Nephron progenitor cell (in vitro differentiated cells): ENCODE data around the gene FOXN3.

Experiments
- DNase-seq: peaks from one replicate; pipeline ENCODE4 v3.0.0; 2021
- H3K27ac Mint-ChIP-seq: 2 replicates; pipeline ENCODE4 v1.8.0; 2021; ENCODE audit warnings: mild to moderate bottlenecking, moderate library complexity, mixed read lengths
- H3K27me3 Mint-ChIP-seq: 2 replicates; pipeline ENCODE4 v1.8.0; 2021; ENCODE audit warnings: mild to moderate bottlenecking, low read depth, mixed read lengths; ENCODE audit not compliant: poor library complexity
- H3K36me3 Mint-ChIP-seq: 2 replicates; pipeline ENCODE4 v1.8.0; 2021; ENCODE audit warnings: low read depth, mixed read lengths
- H3K4me1 Mint-ChIP-seq: 2 replicates; pipeline ENCODE4 v1.8.0; 2021; ENCODE audit warnings: mixed read lengths
- H3K4me3 Mint-ChIP-seq: 2 replicates; pipeline ENCODE4 v1.8.0; 2021; ENCODE audit warnings: mild to moderate bottlenecking, moderate library complexity, mixed read lengths
- H3K9me3 Mint-ChIP-seq: 2 replicates; pipeline ENCODE4 v1.8.0; 2021; ENCODE audit warnings: mild to moderate bottlenecking, moderate library complexity, mixed read lengths
- CTCF ChIP-seq: fragments of 200-600 bp; sonication (generic); IDR thresholded peaks from 2 replicates; pipeline ENCODE4 v1.5.0; 2021; ENCODE audit warnings: antibody characterized with exemption

FOXN3 gene

DNA sequence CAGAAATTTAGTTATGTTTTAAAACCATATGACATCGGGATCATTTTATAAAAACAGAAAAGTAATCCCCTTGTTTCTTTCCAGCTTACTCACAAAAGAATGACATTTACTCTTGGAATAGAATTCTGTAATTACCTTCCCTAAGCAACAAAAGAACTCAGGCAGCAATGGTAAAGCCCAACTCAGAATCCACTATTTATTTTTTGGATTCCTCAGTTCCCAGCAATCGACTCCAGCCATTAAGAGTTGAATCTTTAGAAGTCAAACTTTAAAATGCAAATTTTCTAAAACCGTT lies 65.9 kb downstream of the FOXN3 start:
- Mint-ChIP-seq H3K4me3 (peak overlapping the region; percentile 71), H3K9me3 (peaks cover 4% of the 10 kb centered on the region), H3K27ac (peak overlapping the region; percentile 97), H3K4me1 (peaks cover 51% of the 10 kb centered on the region), H3K36me3 (peaks cover 42% of the 10 kb centered on the region), H3K27me3 (peaks cover 7% of the 10 kb centered on the region)
- no peak for TF ChIP-seq CTCF
- DNase-seq = no peak

GRCh38 chr14:89350152-89350551 lies 66.9 kb downstream of the FOXN3 start:
- H3K9me3 Mint-ChIP-seq = peaks cover 4% of the 10 kb centered on the region
- peaks cover 51% of the 10 kb centered on the region for H3K4me1 Mint-ChIP-seq
- no peak for TF ChIP-seq CTCF
- H3K27me3 Mint-ChIP-seq = peaks cover 3% of the 10 kb centered on the region
- peak overlapping the region; percentile 59 for H3K27ac Mint-ChIP-seq
- H3K4me3 Mint-ChIP-seq = peak overlapping the region; percentile 27
- no peak for DNase-seq
- H3K36me3 Mint-ChIP-seq = peaks cover 50% of the 10 kb centered on the region

DNA sequence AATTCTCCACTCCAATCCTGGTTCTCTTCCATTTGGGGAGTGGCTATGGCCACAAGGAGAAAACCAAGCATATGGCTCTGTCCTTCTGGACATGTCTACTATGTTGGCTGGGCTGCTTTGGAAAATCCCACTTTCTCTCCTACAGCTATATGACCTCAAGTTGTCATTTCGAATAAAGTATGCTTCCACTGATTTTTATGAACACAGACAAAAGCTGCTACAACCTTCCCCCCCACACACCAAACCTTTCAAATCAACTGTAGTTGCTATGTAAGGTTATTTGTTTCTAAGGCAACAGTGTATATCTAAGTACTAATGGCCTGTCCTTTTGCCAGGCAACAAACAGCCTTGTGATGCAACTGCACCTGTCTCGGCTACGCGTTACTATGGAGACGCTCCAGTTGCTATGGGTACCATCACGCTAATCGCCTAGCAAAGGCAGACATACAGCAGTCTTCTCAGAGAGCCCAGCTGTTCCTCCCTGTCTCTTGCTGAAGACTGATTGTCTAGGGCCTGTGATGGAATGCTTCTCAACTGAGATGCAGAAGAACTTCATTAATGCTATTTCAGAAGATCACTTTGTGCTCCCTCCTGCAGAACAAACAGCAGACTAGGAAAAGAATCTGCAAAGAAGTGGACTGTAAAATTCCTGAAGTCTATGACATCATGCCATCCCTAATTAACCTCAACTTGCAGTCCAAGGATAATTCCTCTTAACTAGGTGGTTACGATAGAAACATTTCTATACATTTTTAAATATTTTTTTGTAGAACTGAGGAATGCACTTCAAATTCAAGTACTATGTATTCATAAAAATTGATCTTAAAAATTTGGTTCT lies 67.6 kb downstream of the FOXN3 start:
- Mint-ChIP-seq H3K4me1 (peaks cover 51% of the 10 kb centered on the region), H3K36me3 (peaks cover 58% of the 10 kb centered on the region), H3K4me3 (no peak overlapping the region), H3K27ac (peak overlapping the region; percentile 23), H3K27me3 (peaks cover 3% of the 10 kb centered on the region), H3K9me3 (peaks cover 4% of the 10 kb centered on the region)
- no peak for TF ChIP-seq CTCF
- DNase-seq = peak; percentile 35

DNA sequence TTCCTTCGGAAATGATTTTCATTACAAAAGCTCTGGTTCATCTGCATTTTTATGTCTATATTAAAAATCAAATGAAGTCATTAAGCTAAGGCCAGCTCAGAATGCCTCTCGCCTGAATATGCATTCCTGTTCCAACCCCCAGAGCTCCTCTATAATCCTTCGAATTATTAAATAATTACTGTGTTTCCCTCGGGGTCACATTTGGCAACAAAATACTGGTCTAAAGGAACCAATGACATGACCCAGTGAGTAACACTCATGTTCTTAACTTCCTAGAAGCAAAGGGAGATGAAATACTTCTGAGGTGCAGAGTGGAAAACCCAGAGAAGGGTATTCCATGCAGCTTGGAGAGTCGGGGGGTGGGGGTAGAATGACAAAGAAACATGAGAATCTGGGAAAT lies 68.3 kb downstream of the FOXN3 start:
- no peak for TF ChIP-seq CTCF
- Mint-ChIP-seq H3K27ac (peak overlapping the region; percentile 23), H3K4me3 (no peak overlapping the region), H3K36me3 (peaks cover 63% of the 10 kb centered on the region), H3K4me1 (peaks cover 50% of the 10 kb centered on the region), H3K9me3 (peaks cover 4% of the 10 kb centered on the region), H3K27me3 (no peaks in the 10 kb centered on the region)
- no peak for DNase-seq

DNA sequence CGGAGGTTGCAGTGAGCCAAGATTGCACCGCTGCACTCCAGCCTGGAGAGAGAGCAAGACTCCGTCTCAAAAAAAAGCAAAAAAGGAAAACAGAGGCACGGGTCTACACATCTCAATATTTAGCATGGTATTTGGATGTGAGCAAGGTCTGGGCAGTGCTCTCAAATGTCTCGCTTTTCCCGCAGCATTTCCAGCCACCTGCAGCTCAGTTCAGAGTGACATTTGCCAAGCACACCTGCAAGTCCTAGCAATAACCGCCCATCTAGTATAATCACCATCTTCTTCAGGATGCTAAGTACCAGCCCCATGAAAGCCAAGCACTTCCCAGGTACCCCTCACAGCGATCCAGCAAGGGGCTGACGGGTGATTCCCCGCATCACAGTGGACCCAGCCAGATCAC lies 69.1 kb downstream of the FOXN3 start:
- Mint-ChIP-seq H3K27me3 (no peaks in the 10 kb centered on the region), H3K4me3 (no peak overlapping the region), H3K4me1 (peaks cover 41% of the 10 kb centered on the region), H3K27ac (no peak overlapping the region), H3K9me3 (peaks cover 4% of the 10 kb centered on the region), H3K36me3 (peaks cover 68% of the 10 kb centered on the region)
- DNase-seq = no peak
- TF ChIP-seq CTCF = no peak

DNA sequence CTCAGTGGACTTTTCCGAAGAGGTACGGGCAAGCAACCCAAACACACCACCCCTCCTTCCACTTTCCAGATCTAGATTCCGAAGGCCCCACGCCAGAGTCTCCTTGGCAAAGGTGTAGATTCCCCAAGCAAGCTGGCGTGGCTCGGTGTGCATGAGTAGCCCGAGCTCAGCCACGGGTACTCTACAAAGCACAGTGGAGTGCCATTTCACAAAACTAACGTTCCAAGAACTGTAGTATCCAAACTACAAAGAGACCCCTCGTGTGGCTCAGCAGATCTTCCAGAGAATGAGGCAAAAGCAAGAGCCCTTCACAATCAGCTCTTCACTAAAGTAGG lies 72.1 kb downstream of the FOXN3 start:
- Mint-ChIP-seq H3K27me3 (no peaks in the 10 kb centered on the region), H3K4me1 (peaks cover 27% of the 10 kb centered on the region), H3K36me3 (peaks cover 61% of the 10 kb centered on the region), H3K9me3 (peaks cover 4% of the 10 kb centered on the region), H3K27ac (no peak overlapping the region), H3K4me3 (no peak overlapping the region)
- no peak for DNase-seq
- no peak for TF ChIP-seq CTCF
